ENCODE measurements around the gene FAM180A. TPM values are rescaled to one million over a fixed set of nuclear protein-coding genes. Genes with fewer than 3 reads are reported as not detected.

Gene FAM180A
- total RNA-seq, 1 experiment from 2014 or later = not detected

DNA sequence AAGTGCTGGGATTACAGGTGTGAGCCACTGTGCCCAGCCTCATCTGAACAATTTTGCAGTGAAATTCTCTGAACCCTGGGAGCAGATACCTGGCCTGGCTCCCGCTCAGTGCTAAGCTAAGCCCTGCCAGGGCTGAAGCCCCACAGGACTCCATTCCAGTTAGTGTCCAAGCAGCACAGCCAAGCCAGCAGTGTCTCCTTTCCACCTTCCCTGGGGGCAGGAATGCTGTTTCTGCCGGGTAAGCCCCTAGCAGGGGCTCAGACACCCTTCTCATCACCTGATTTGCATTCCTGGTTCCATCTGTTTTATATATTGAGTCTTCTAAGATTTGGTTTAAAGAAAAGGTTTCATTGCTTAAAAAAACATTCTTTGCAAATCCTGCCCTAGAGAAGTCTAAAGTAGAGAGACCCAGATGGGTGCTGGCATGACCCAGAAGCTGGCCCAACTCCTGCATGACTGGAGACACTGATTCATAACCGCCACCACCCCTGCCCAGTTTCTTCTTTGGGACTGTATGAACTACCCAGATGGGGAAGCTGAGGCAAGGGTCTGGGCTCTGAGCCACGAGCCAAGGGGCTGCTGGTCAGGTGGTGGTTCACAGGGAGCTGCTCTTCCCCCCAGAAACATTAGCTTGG lies 34.7 kb downstream of the FAM180A start:
- DNase-seq (ENCODE audit: low spot score) = no peak
- ChIA-PET POLR2A (no interaction called here), CTCF (interaction anchor here (1.2 to 2.9 kb wide), 3 partner anchors 10 to 58 kb away, joined by 4 to 20 read pairs (median 5); partner anchors contain the start of gene SLC13A4)
- no peak overlapping the region for H3K4me3 Mint-ChIP-seq
- H3K27me3 Mint-ChIP-seq (ENCODE audit: low read depth) = no peaks in the 10 kb centered on the region
- ATAC-seq = no peak
- no peaks in the 10 kb centered on the region for H3K9me3 Mint-ChIP-seq
- no peak overlapping the region for H3K27ac Mint-ChIP-seq
- TF ChIP-seq FOXK1 (CRISPR knock-in tag; IDR thresholded peaks at IDR 0.05) (no peak), ESRRA (CRISPR knock-in tag; IDR thresholded peaks at IDR 0.05; ENCODE audit: borderline replicate concordance) (no peak), NFYB (CRISPR knock-in tag; conservative IDR thresholded peaks at IDR 0.05; ENCODE audit: low read depth) (no peak), ZMAT4 (CRISPR knock-in tag; IDR thresholded peaks at IDR 0.05) (no peak), NFE2L1 (CRISPR knock-in tag; IDR thresholded peaks at IDR 0.05) (no peak), CREB1 (CRISPR knock-in tag; IDR thresholded peaks at IDR 0.05) (no peak), ZNF532 (CRISPR knock-in tag; IDR thresholded peaks at IDR 0.05; ENCODE audit: borderline replicate concordance) (no peak), ERG (CRISPR knock-in tag; IDR thresholded peaks at IDR 0.05) (no peak), NFATC4 (CRISPR knock-in tag; IDR thresholded peaks at IDR 0.05) (no peak), RORB (CRISPR knock-in tag; IDR thresholded peaks at IDR 0.05) (no peak), FOXP1 (CRISPR knock-in tag; IDR thresholded peaks at IDR 0.05; ENCODE audit: borderline replicate concordance) (no peak), ELF4 (CRISPR knock-in tag; IDR thresholded peaks at IDR 0.05; ENCODE audit: low read depth) (no peak)
- TF ChIP-seq, protein P1, sequence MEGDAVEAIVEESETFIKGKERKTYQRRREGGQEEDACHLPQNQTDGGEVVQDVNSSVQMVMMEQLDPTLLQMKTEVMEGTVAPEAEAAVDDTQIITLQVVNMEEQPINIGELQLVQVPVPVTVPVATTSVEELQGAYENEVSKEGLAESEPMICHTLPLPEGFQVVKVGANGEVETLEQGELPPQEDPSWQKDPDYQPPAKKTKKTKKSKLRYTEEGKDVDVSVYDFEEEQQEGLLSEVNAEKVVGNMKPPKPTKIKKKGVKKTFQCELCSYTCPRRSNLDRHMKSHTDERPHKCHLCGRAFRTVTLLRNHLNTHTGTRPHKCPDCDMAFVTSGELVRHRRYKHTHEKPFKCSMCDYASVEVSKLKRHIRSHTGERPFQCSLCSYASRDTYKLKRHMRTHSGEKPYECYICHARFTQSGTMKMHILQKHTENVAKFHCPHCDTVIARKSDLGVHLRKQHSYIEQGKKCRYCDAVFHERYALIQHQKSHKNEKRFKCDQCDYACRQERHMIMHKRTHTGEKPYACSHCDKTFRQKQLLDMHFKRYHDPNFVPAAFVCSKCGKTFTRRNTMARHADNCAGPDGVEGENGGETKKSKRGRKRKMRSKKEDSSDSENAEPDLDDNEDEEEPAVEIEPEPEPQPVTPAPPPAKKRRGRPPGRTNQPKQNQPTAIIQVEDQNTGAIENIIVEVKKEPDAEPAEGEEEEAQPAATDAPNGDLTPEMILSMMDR (IDR thresholded peaks at IDR 0.05) = no peak
- TF ChIP-seq, protein P2, sequence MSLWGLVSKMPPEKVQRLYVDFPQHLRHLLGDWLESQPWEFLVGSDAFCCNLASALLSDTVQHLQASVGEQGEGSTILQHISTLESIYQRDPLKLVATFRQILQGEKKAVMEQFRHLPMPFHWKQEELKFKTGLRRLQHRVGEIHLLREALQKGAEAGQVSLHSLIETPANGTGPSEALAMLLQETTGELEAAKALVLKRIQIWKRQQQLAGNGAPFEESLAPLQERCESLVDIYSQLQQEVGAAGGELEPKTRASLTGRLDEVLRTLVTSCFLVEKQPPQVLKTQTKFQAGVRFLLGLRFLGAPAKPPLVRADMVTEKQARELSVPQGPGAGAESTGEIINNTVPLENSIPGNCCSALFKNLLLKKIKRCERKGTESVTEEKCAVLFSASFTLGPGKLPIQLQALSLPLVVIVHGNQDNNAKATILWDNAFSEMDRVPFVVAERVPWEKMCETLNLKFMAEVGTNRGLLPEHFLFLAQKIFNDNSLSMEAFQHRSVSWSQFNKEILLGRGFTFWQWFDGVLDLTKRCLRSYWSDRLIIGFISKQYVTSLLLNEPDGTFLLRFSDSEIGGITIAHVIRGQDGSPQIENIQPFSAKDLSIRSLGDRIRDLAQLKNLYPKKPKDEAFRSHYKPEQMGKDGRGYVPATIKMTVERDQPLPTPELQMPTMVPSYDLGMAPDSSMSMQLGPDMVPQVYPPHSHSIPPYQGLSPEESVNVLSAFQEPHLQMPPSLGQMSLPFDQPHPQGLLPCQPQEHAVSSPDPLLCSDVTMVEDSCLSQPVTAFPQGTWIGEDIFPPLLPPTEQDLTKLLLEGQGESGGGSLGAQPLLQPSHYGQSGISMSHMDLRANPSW (CRISPR knock-in tag; conservative IDR thresholded peaks at IDR 0.05; ENCODE audit: low read depth) = no peak
- TF ChIP-seq, protein P3, sequence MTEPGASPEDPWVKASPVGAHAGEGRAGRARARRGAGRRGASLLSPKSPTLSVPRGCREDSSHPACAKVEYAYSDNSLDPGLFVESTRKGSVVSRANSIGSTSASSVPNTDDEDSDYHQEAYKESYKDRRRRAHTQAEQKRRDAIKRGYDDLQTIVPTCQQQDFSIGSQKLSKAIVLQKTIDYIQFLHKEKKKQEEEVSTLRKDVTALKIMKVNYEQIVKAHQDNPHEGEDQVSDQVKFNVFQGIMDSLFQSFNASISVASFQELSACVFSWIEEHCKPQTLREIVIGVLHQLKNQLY (CRISPR knock-in tag; IDR thresholded peaks at IDR 0.05) = no peak
- peaks cover 22% of the 10 kb centered on the region for H3K4me1 Mint-ChIP-seq
- H3K36me3 Mint-ChIP-seq = no peaks in the 10 kb centered on the region

All from WTC11 (cell line).